IPS-NIHi11 (cell line): ENCODE results near the gene IGSF21.
"Not testable (repeated sequence)": the region's sequence is repeated elsewhere in the genome, so short reads cannot be mapped to it uniquely, and the experiment has no call there.

Experiments used
- DNase-seq: peaks from one replicate; pipeline ENCODE4 v3.0.0; 2012; ENCODE audit warnings: mixed read lengths, low spot score

The IGSF21 gene

GRCh38 chr1:18404460-18404859 lies 296.9 kb downstream of the IGSF21 start:
- no peak for DNase-seq

- no peak for DNase-seq
Measured at GRCh38 chr1:18407166-18408045, 299.8 kb downstream of the IGSF21 start.

GRCh38 chr1:18408656-18409370 lies 301.2 kb downstream of the IGSF21 start:
- DNase-seq: no peak

GRCh38 chr1:18409609-18410237 lies 302.1 kb downstream of the IGSF21 start:
- DNase-seq: no peak

GRCh38 chr1:18410407-18410806 lies 302.8 kb downstream of the IGSF21 start:
- peak; percentile 45 for DNase-seq

GRCh38 chr1:18411321-18411720 lies 303.7 kb downstream of the IGSF21 start:
- DNase-seq: no peak

GRCh38 chr1:18411820-18412641 lies 304.4 kb downstream of the IGSF21 start:
- no peak for DNase-seq

GRCh38 chr1:18412882-18413353 lies 305.3 kb downstream of the IGSF21 start:
- DNase-seq: no peak

GRCh38 chr1:18413541-18414305 lies 306.1 kb downstream of the IGSF21 start:
- DNase-seq: peak; percentile 38

GRCh38 chr1:18414321-18414720 lies 306.7 kb downstream of the IGSF21 start:
- no peak for DNase-seq

GRCh38 chr1:18414872-18415447 lies 307.4 kb downstream of the IGSF21 start:
- no peak for DNase-seq

- DNase-seq: no peak
Measured at GRCh38 chr1:18415448-18416027, 307.9 kb downstream of the IGSF21 start.

- not testable (repeated sequence) for DNase-seq
Measured at GRCh38 chr1:18416126-18416525, 308.5 kb downstream of the IGSF21 start.

GRCh38 chr1:18417316-18418269 lies 310.0 kb downstream of the IGSF21 start:
- no peak for DNase-seq

- DNase-seq: no peak
Measured at GRCh38 chr1:18419113-18419844, 311.7 kb downstream of the IGSF21 start.

- no peak for DNase-seq
Measured at GRCh38 chr1:18419845-18420184, 312.2 kb downstream of the IGSF21 start.

- DNase-seq: no peak
Measured at GRCh38 chr1:18422076-18422777, 314.6 kb downstream of the IGSF21 start.

- no peak for DNase-seq
Measured at GRCh38 chr1:18422954-18423353, 315.4 kb downstream of the IGSF21 start.
